D721Med (cell line): ENCODE results near the gene MRS2.
"Not testable (repeated sequence)": the region's sequence is repeated elsewhere in the genome, so short reads cannot be mapped to it uniquely, and the experiment has no call there.

ENCODE experiments used
- DNase-seq: peaks from one replicate; pipeline ENCODE4 v3.0.0; 2011; ENCODE audit warnings: low spot score; ENCODE audit not compliant: insufficient read length
- FAIRE-seq: peaks from 2 replicates; lab custom pipeline; 2011; peaks lifted over from hg19 to GRCh38; lab: Jason Lieb, UNC
- CTCF ChIP-seq: IDR thresholded peaks from 2 replicates; pipeline ENCODE4 v1.5.1; 2012; ENCODE audit warnings: mild to moderate bottlenecking, control low read depth; ENCODE audit not compliant: insufficient read depth; ENCODE audit errors: missing control alignments

MRS2 gene

DNA sequence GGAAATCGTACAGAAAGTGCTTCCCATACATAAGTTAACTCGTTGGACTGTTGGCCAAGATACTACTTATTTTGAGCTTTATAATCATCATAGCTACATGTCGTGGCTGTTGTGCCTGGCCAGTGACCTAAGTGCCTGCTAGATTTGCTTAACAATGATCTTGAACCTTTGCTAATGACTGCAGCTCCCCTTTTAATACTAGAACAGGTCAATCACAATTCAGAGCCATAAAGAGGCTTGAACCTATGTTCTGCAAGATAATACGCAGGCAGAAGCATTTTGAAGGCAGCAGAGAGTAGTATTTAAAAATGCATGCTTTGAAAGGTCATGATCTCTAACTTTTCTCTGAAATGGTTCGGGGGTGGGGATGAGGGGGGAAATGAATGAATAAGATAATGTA, 2.5 kb downstream of the MRS2 start:
- DNase-seq: no peak
- no peak for FAIRE-seq
- TF ChIP-seq CTCF: no peak

GRCh38 chr6:24408719-24409410, 6.1 kb downstream of the MRS2 start:
- no peak for TF ChIP-seq CTCF
- no peak for FAIRE-seq
- DNase-seq: no peak

- TF ChIP-seq CTCF: no peak
- FAIRE-seq (no peak), DNase-seq (no peak)
Measured at GRCh38 chr6:24410622-24411021, 7.9 kb downstream of the MRS2 start.

DNA sequence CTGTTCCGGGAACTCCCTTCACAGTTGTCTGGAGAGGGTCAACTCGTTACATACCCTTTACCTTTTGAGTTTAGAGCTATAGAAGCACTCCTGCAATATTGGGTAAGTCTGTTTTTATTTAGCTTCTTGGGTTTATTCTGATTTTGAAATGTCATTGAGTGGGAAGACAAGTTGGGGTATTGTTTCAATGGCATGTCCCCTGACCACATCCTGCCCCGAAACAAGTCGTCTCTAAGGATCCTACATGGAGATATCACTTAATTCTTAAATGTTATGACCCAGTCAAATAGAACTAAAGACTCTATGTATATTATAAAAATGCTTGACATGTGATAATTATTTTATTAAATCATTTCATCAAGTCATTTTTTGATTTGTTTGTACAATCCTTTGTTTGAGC, 9.6 kb downstream of the MRS2 start:
- FAIRE-seq (no peak), DNase-seq (no peak)
- no peak for TF ChIP-seq CTCF

GRCh38 chr6:24414531-24414930, 11.8 kb downstream of the MRS2 start:
- DNase-seq, FAIRE-seq: not testable (repeated sequence)

- FAIRE-seq (no peak), DNase-seq (no peak)
- no peak for TF ChIP-seq CTCF
Measured at GRCh38 chr6:24415753-24416152, 13.0 kb downstream of the MRS2 start.

DNA sequence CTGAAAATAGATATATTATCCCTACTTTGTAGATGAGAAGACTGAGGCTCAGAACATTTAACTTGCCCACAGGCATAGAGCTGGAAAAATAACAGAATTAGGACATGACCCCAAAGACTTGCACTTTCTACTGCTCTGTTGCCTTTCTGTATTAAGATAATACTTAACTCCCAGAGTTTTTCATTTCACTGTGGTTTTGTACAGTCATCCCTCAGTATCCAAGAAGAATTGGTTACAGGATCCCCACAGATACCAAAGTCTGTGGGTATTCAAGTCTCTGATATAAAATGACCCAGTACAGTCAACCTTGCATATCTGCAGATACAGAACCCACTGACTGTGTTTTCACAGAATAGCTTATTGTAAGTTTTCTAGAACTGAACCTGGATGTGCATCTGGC, 16.8 kb downstream of the MRS2 start:
- DNase-seq (no peak), FAIRE-seq (no peak)
- TF ChIP-seq CTCF: no peak
